ENCODE data around the gene PMM1. TPM values are rescaled to one million over a fixed set of nuclear protein-coding genes. Genes with fewer than 3 reads are reported as not detected.

The PMM1 gene
- total RNA-seq, 4 donors from 2014 or later = 11.6 to 23.3 (median 16.5) TPM

DNA sequence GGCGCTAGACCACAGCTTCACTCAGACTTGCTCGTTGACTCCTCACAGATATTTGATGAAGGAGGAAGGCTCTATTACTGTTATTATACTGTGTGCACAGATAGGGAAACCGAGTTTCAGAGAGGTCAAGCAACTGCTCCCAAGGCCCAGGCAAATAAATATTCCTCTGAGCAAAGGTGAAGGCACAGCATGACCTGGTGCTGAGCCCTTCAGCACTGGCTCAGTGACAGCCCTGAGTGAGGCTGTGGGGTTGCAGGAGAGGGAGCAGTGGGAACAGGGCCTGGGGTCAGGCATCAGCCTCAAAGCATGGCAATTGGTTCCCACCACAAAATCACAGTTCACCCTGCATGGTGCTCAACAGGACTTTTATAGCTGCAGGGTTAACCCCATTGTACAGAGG is 52.4 kb downstream of the PMM1 start:
- in situ Hi-C loops (cut with MboI; ENCODE audit: low sequenced_read_pairs in 4 of 4) = loop anchor here in 1 of 4 donors (25.0 kb wide), 1 partner anchor 250 kb away; the partner anchor contains the start of gene RANGAP1
- TF ChIP-seq, protein P1, sequence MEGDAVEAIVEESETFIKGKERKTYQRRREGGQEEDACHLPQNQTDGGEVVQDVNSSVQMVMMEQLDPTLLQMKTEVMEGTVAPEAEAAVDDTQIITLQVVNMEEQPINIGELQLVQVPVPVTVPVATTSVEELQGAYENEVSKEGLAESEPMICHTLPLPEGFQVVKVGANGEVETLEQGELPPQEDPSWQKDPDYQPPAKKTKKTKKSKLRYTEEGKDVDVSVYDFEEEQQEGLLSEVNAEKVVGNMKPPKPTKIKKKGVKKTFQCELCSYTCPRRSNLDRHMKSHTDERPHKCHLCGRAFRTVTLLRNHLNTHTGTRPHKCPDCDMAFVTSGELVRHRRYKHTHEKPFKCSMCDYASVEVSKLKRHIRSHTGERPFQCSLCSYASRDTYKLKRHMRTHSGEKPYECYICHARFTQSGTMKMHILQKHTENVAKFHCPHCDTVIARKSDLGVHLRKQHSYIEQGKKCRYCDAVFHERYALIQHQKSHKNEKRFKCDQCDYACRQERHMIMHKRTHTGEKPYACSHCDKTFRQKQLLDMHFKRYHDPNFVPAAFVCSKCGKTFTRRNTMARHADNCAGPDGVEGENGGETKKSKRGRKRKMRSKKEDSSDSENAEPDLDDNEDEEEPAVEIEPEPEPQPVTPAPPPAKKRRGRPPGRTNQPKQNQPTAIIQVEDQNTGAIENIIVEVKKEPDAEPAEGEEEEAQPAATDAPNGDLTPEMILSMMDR (IDR thresholded peaks at IDR 0.05 in 4 of 5, conservative IDR thresholded peaks at IDR 0.05 in 1 of 5) = no peak
- no peak for TF ChIP-seq POLR2A (IDR thresholded peaks at IDR 0.05)

DNA sequence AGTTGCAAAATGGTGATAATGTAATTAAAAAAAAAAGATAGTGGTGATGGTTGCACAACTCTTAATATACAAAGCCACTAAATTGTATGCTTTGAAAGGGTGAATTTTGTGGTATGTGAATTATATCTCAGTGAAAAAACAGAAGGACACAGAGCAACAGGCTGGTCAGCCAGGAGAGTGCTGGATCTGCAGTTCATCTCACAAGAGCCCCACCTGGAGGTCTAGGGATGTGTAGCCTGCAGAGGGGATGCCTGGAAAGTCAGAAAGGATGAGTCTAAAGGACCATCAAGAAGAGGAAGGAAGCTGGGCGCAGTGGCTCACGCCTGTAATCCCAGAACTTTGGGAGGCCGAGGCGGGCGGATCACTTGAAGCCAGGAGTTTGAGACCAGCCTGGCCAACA is 54.4 kb downstream of the PMM1 start:
- TF ChIP-seq, protein P1 (IDR thresholded peaks at IDR 0.05 in 4 of 5, conservative IDR thresholded peaks at IDR 0.05 in 1 of 5) = no peak
- no peak for TF ChIP-seq POLR2A (IDR thresholded peaks at IDR 0.05)
- H3K36me3 ChIP-seq = peaks cover 0 to 16% of the 10 kb centered on the region in 2 donors

More for the DNA sequence above, 52.4 kb downstream of the PMM1 start:
- Histone ChIP-seq H3K27me3 (no peaks in the 10 kb centered on the region), H3K36me3 (peaks cover 0 to 5% of the 10 kb centered on the region in 2 donors), H3K27ac (no peak overlapping the region), H3K4me3 (no peak overlapping the region), H3K4me1 (peaks cover 4 to 8% of the 10 kb centered on the region in 2 donors), H3K9me3 (no peaks in the 10 kb centered on the region)
- intact Hi-C loops (cut with DNase I; ENCODE audit: low total_unique reads) = no loop called here
- DNase-seq (no peak), ATAC-seq (no peak)

DNA sequence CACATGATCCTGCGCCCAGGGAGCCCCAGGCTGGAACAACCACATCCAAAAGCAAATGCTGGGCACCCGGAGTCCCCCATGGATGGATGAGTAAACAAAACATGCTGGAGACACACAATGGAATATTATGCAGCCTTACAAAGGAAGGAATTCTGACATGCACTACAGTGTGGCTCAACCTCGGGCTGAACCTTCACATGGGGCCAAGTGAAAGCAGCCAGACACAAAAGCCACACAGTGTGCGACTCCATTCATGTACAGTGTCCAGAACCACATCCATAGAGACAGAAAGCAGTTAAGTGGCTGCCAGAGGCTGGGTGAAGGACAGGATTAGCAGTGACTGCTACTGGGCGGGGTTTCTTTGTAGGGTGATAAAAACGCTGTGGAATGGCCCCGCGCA is 55.4 kb downstream of the PMM1 start:
- H3K27me3 ChIP-seq = no peaks in the 10 kb centered on the region
- intact Hi-C loops (cut with DNase I; ENCODE audit: low total_unique reads) (no loop called here), in situ Hi-C loops (cut with MboI; ENCODE audit: low sequenced_read_pairs in 4 of 4) (loop anchor here in 1 of 4 donors (25.0 kb wide), 1 partner anchor 247 kb away; the partner anchor contains the start of gene RANGAP1)
- H3K9me3 ChIP-seq = no peaks in the 10 kb centered on the region
- H3K27ac ChIP-seq = no peak overlapping the region
- H3K4me3 ChIP-seq = no peak overlapping the region
- peaks cover 4 to 6% of the 10 kb centered on the region in 2 donors for H3K4me1 ChIP-seq
- DNase-seq (no peak), ATAC-seq (no peak)
- TF ChIP-seq, protein P1 (IDR thresholded peaks at IDR 0.05 in 4 of 5, conservative IDR thresholded peaks at IDR 0.05 in 1 of 5) = no peak
- no peak for TF ChIP-seq POLR2A (IDR thresholded peaks at IDR 0.05)
- H3K36me3 ChIP-seq = peaks cover 0 to 22% of the 10 kb centered on the region in 2 donors

More for the DNA sequence above, 54.4 kb downstream of the PMM1 start:
- Histone ChIP-seq H3K27me3 (no peaks in the 10 kb centered on the region), H3K27ac (no peak overlapping the region), H3K4me3 (no peak overlapping the region), H3K9me3 (no peaks in the 10 kb centered on the region), H3K4me1 (peaks cover 4 to 6% of the 10 kb centered on the region in 2 donors)
- intact Hi-C loops (cut with DNase I; ENCODE audit: low total_unique reads) = no loop called here
- ATAC-seq = no peak
- in situ Hi-C loops (cut with MboI; ENCODE audit: low sequenced_read_pairs in 4 of 4) = loop anchor here in 1 of 4 donors (25.0 kb wide), 1 partner anchor 248 kb away; the partner anchor contains the start of gene RANGAP1
- no peak for DNase-seq

DNA sequence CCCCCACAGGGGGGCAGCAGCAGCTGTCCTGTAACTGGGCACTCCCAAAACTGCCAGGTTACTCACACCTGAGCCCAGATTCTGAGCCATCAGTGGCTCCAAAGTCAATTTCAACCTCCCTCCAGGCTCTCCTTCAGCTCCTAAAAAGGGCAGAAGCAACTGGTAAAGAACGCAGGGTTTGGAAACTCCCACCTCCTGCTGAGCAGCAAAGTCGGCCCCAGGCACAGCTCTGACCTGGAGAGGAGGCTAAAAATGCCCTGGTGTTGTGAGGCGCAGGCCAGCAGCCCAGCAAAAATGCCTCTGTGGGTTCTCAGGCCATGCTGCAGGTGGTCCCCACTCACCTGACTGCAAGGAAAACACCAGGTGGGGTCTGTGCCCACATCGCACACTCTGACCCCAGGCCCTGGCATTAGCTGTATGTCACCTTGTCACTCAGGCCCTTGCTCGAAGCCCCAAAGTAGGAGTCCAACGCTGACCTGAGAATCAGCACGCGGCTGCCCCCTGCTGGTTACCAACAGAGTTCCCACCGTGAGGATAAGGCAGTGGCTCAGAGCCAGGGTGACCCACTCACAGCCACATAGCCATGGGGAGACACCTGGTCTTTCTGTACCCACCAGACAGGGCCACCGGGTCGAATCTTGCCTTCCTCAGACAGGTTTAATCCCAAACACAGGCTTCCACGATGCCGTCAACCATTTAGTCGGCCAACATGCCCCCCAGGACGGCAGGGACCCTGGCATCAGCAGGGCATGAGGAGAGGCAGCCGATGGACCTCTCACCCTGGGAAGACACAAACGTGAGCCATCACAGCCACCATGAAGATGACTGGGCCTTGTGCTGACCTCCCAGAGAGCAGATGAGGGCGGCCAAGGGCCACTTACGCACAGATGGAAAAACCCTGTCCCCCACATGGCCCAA is 56.5 kb downstream of the PMM1 start:
- in situ Hi-C loops (cut with MboI; ENCODE audit: low sequenced_read_pairs in 4 of 4) (loop anchor here in 1 of 4 donors (25.0 kb wide), 1 partner anchor 246 kb away; the partner anchor contains the start of gene RANGAP1), intact Hi-C loops (cut with DNase I; ENCODE audit: low total_unique reads) (no loop called here)
- TF ChIP-seq POLR2A (IDR thresholded peaks at IDR 0.05) = no peak
- TF ChIP-seq, protein P1 (IDR thresholded peaks at IDR 0.05 in 4 of 5, conservative IDR thresholded peaks at IDR 0.05 in 1 of 5) = peak; percentile 79 to 90 (median 82)
- ATAC-seq (peak; percentile 48 to 67), DNase-seq (peak in 1 of 2 donors; percentile 79)
- Histone ChIP-seq H3K36me3 (peaks cover 0 to 33% of the 10 kb centered on the region in 2 donors), H3K27me3 (no peaks in the 10 kb centered on the region), H3K27ac (peak overlapping the region; percentile 50 to 71 (median 60)), H3K9me3 (no peaks in the 10 kb centered on the region), H3K4me3 (no peak overlapping the region), H3K4me1 (peaks cover 4 to 6% of the 10 kb centered on the region in 2 donors)

All from gastrocnemius medialis (tissue), 4 donors.